Astrocyte of the hippocampus (primary cell): ENCODE data around the gene DUXB.

Source experiments
- DNase-seq: peaks from one replicate; pipeline ENCODE4 v3.0.0; 2011; ENCODE audit warnings: low read depth, low spot score

Gene DUXB, protein sequence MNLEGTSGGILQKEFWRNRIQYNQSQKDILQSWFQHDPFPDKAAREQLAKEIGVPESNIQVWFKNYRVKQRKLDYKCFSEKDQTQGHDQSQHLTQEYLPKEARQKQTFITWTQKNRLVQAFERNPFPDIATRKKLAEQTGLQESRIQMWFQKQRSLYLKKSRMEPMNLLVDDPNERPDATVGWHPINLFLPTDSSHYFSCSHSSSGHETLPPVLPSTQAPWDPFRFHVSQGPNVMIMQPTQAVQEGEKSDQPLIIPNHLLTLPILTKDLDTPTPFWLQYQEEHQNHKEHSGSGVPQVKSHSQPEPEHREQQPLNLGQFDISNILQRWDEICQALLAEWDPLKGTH

GRCh38 chr16:75701361-75701760, at the start of gene DUXB:
TSS of gene DUXB (minus strand) at chr16:75701461. CDS start at chr16:75701418, 43 bp downstream.
- DNase-seq = no peak

GRCh38 chr16:75750528-75750927, 49.3 kb upstream of the DUXB start:
- DNase-seq = no peak

- no peak for DNase-seq
These were observed 45.1 kb upstream of the DUXB start for GRCh38 chr16:75746359-75746758.

- no peak for DNase-seq
These were observed 44.6 kb upstream of the DUXB start for GRCh38 chr16:75745823-75746222.

DNA sequence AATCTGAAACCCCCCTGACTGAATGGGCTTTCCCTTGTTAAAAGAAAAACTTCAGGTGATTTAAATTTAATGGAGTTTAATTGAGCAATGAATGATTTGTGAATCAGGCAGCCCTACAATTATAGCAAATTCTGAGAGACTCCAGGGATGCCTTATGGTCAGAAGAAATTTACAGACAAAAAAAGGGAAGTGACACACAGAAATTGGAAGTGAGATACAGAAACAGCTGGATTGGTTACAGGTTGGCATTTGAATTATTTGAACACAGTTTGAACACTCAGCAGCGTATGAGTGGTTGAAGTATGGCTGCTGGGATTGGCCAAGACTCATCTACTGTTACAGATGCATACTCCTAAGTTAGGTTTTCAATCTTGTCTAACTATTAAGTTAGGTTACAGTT, 44.0 kb upstream of the DUXB start:
- DNase-seq = no peak

DNA sequence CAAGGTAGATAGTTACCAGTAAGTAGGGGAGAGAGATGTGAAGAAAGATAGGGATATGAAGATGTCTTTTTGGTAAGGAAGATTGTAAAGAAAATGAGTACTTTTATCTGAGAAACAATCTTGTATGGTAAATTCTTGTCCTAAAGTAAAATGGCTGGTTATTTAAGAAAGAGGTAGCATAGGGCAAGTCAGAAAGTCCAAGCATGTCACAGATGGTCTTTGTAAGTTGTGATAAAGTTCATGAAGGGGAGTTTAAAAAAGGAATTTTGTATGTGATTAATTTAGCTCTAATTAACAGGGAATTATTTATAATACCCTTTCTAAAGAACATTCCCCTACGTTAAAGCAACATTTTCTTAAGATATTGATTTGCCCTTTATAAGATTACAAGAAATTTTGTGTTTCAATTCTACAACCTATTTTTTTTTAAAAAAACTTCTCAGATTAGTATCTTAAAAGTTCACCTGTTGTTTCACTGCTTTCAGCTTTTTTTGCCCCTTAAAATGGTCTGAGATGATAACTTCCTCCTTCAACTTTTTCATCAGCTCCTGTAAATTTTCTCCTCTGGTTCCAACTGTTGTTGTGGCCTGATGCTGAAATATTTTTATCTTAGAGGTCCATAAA, 41.3 kb upstream of the DUXB start:
- no peak for DNase-seq

DNA sequence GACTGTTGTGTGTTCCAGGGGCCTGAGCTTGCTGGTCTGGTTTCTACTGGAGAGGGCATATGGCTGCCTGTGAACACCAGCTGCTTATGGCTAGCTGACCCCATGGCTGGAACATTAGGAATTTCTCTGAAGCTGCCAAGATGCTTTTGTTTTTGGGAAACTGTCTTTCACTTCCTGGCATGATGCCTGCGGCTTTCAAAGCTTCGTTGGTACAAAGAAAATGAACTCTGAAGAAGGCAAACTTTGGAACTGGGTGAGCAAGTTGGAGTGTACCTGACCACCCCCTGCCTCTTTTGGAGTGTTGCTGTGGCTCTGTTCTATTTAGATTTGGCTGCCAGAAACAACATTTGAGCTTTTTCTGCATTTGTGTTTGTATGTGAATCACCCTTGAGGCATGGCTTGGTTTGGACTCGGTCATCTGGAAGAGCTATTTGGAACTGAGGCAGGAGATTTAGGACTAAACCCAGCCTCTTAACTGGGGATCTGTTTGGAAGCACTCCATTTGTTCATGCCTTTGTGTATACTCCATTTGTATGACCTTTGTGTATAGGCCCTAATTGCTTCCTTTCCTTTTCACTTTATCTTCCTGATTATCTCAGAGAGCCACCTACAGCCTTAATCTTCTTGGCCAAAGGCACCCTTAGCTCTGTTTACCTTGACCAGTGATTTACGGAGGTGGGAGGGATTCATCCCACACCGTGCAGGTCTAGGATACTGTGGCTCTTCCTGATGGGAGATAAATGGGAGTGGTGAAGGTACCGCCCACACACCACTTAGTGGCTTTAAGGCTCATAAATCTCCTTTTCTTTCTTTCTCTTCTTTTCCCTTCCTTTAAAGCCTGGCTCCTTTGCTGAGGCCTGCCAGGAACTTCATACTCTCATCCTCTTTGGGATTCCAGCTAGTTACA, 32.3 kb upstream of the DUXB start:
- DNase-seq = peak; percentile 97

- no peak for DNase-seq
These were observed 31.6 kb upstream of the DUXB start for GRCh38 chr16:75732871-75733270.

- no peak for DNase-seq
These were observed 26.0 kb upstream of the DUXB start for GRCh38 chr16:75727221-75727620.

- no peak for DNase-seq
These were observed 25.1 kb upstream of the DUXB start, which contains the start of gene CPHXL for GRCh38 chr16:75726390-75726789. TSS of gene CPHXL (minus strand) at chr16:75726490. CDS start at chr16:75726442, 48 bp downstream.

DNA sequence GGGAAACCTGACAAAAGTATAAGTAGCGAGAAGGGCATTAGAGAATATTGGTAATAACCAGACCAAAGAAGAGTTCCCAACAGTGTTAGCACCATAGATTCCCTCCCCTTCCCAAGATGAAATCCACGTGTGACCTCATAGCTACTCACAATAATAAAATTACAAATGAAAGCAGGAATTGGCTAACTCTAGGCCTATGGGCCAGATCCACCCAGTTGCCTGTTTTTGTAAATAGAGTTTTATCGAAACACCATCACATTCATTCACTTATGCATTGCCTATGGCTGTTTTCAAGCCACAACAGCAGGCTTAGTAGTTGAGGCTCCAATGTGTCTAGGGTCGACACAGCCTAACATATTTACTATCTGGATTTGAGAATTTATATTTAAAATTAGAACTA, 17.2 kb upstream of the DUXB start:
- no peak for DNase-seq

GRCh38 chr16:75714661-75715060, 13.4 kb upstream of the DUXB start:
- no peak for DNase-seq

DNA sequence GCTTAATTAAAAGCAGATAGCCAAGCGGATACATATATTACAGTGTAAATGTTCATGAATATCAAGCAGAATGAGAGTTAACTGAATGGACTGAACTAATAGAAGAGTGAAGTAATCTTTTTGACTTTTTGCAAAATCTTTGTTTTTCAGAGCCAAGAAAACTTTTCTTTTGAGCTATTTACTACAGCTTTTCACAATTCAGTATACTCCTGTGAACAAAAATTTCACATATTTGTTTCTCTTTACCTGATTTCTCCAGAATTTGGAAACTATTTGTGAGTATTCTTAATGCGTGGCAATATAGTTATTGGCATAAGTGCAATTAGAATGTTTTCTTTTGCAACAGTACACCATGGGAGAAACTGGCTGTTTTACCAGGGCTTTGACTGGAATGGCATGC, 9.1 kb upstream of the DUXB start:
- no peak for DNase-seq

DNA sequence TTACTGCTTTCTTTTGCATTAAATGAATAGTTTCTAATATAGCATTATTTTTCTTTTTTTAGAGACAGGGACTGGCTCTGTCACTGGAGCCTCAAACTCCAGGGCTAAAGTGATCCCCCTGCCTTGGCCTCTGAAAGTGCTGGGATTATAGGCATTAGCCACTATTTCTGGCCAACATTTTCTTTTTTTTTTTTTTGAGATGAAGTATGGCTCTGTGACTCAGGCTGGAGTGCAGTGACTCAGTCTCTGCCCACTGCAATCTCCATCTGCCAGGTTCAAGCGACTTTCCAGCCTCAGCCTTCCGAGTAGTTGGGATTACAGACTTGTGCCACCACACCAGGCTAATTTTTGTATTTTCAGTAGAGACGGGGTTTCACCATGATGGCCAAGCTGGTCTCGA, 2.0 kb upstream of the DUXB start:
- peak; percentile 42 for DNase-seq

DNA sequence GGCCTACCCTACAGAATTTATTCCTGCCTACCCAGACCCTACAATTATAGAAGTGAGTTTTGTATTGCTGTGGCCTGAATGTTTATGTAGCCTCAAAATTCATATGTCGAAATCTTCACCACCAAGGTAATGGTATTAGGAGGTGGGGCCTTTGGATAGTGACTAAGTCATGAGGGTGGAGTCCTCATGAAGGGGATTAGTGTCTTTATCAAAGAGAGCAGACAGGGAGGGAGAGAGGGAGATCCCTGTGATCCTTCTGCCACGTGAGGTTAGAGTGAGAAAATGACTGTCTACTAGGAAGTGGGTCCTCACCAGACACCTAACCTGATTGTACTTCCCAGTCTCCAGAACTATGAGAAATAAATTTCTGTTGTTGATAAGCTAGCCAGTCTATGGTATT, 981 bp upstream of the DUXB start:
- DNase-seq = no peak

DNA sequence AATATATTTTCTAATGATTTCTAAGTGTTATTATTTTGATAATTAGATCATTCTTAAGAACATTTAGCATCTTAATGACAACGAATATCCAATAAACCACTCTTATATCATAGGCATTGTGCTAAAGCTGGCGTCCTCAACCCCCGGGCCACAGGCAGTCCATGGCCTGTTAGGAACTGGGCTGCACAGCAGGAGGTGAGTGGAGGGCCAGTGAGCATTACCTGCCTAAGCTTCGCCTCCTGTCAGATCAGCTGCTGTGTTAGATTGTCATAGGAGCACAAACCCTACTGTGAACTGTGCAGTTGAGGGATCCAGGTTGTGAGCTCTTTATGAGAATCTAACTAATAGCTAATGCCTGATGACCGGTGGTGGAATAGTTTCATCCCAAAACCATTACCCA, 3.7 kb downstream of the DUXB start:
- no peak for DNase-seq

DNA sequence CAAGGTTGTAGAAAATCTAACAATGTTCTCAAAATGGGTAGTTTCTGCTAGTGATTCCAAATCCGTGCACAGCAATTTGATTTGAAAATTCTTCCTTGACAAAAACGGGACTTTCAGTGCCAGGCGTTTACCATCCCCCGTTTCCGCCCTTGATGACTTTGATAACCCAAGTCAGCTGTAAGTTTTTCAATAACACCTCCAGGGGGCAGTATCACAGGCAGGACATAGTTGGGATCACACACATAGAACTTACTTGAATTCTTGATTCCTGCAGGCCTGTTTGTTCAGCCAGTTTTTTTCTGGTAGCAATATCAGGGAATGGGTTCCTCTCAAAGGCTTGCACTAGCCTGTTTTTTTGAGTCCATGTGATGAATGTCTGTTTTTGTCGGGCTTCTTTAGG, 5.6 kb downstream of the DUXB start:
- no peak for DNase-seq

GRCh38 chr16:75687361-75687760, 13.9 kb downstream of the DUXB start:
- no peak for DNase-seq

DNA sequence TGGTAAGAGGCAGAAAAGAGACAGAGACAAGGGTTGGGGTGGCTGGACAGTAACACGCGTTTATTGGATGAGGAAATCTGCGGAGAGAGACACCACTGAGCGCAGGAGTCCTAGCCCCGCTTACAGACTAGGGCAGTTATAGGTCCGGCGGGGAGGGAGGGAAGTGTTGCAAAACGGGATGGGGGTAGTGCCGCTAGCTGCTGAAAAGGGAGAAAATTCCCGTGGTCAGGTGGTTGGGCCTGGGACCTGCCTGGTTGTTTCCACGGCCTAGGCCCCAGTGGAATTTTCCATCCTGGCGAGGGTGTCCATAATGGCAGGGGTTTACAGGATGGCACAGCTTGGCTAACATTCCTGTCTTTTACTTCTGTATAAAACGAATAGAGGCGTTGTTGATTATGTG, 19.0 kb downstream of the DUXB start:
- no peak for DNase-seq

DNA sequence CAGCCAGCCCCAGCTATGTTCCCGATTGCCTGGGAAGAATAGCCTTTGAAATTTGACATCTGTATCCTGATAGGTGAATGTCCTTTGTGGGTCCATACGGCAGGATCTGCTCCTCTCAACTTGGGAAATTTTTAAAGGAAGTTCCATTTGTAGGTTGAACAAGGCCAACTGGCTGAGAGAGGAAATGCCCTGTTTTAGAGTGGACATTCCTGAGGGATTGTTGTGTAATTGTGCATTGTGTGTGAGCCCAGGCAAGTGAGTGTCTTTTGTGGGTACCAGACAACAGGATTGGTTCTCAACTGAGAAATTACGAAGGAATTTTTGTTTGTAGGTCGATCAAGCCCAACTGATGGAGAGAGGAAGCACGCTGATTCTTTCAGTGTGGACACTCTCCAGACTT, 21.9 kb downstream of the DUXB start:
- DNase-seq = no peak

GRCh38 chr16:75676909-75677308, 24.4 kb downstream of the DUXB start, which contains the start of gene CPHXL2:
TSS of gene CPHXL2 (minus strand) at chr16:75677009. CDS start at chr16:75676999, 10 bp downstream.
- no peak for DNase-seq

GRCh38 chr16:75667503-75667902, 33.8 kb downstream of the DUXB start:
- DNase-seq = no peak
